ENCODE results near the gene MEAK7. TPM values are rescaled to one million over a fixed set of nuclear protein-coding genes. Genes with fewer than 3 reads are reported as not detected.
"Not testable (repeated sequence)": the region's sequence is repeated elsewhere in the genome, so short reads cannot be mapped to it uniquely, and the experiment has no call there.

Gene MEAK7
- total RNA-seq, 1 donor from 2014 or later: 8.2 TPM

GRCh38 chr16:84535408-84535807 lies 30.9 kb upstream of the MEAK7 start:
- DNase-seq (ENCODE audit: low spot score in 2 of 2): no peak
- FAIRE-seq: no peak

- no peak for FAIRE-seq
Measured at GRCh38 chr16:84534815-84535214, 30.4 kb upstream of the MEAK7 start.

GRCh38 chr16:84532855-84533486 lies 28.5 kb upstream of the MEAK7 start:
- FAIRE-seq (no peak), DNase-seq (ENCODE audit: low spot score in 2 of 2) (no peak)

More at GRCh38 chr16:84534815-84535214, 30.4 kb upstream of the MEAK7 start:
- no peak for DNase-seq (ENCODE audit: low spot score in 2 of 2)

- DNase-seq (ENCODE audit: low spot score in 2 of 2): peak in 1 of 2 donors; percentile 55
- no peak for FAIRE-seq
Measured at GRCh38 chr16:84532291-84532724, 27.8 kb upstream of the MEAK7 start.

- FAIRE-seq (no peak), DNase-seq (ENCODE audit: low spot score in 2 of 2) (no peak)
Measured at GRCh38 chr16:84531671-84532111, 27.2 kb upstream of the MEAK7 start.

- FAIRE-seq (no peak), DNase-seq (ENCODE audit: low spot score in 2 of 2) (no peak)
Measured at GRCh38 chr16:84530590-84530989, 26.1 kb upstream of the MEAK7 start.

GRCh38 chr16:84529607-84530006 lies 25.1 kb upstream of the MEAK7 start:
- DNase-seq (ENCODE audit: low spot score in 2 of 2): no peak
- FAIRE-seq: no peak

- FAIRE-seq (no peak), DNase-seq (ENCODE audit: low spot score in 2 of 2) (no peak)
Measured at GRCh38 chr16:84528322-84528721, 23.9 kb upstream of the MEAK7 start.

- FAIRE-seq (no peak), DNase-seq (ENCODE audit: low spot score in 2 of 2) (no peak)
Measured at GRCh38 chr16:84527532-84528269, 23.2 kb upstream of the MEAK7 start.

GRCh38 chr16:84526794-84527531 lies 22.5 kb upstream of the MEAK7 start:
- DNase-seq (ENCODE audit: low spot score in 2 of 2): peak in 1 of 2 donors; percentile 57
- FAIRE-seq: no peak

GRCh38 chr16:84524941-84525581 lies 20.6 kb upstream of the MEAK7 start:
- not testable (repeated sequence) for DNase-seq (ENCODE audit: low spot score in 2 of 2); FAIRE-seq

- DNase-seq (ENCODE audit: low spot score in 2 of 2): no peak
- no peak for FAIRE-seq
Measured at GRCh38 chr16:84524346-84524920, 20.0 kb upstream of the MEAK7 start.

- DNase-seq (ENCODE audit: low spot score in 2 of 2) (no peak), FAIRE-seq (no peak)
Measured at GRCh38 chr16:84521497-84521770, 17.0 kb upstream of the MEAK7 start.

- no peak for DNase-seq (ENCODE audit: low spot score in 2 of 2)
- no peak for FAIRE-seq
Measured at GRCh38 chr16:84520725-84521496, 16.5 kb upstream of the MEAK7 start.

GRCh38 chr16:84519855-84520254 lies 15.4 kb upstream of the MEAK7 start:
- no peak for FAIRE-seq
- DNase-seq (ENCODE audit: low spot score in 2 of 2): no peak

- FAIRE-seq (no peak), DNase-seq (ENCODE audit: low spot score in 2 of 2) (no peak)
Measured at GRCh38 chr16:84518804-84519341, 14.4 kb upstream of the MEAK7 start.

GRCh38 chr16:84518220-84518619 lies 13.8 kb upstream of the MEAK7 start:
- DNase-seq (ENCODE audit: low spot score in 2 of 2); FAIRE-seq: not testable (repeated sequence)

- FAIRE-seq (no peak), DNase-seq (ENCODE audit: low spot score in 2 of 2) (no peak)
Measured at GRCh38 chr16:84517366-84517765, 12.9 kb upstream of the MEAK7 start.
